ENCODE measurements around the gene LRMDA. TPM values are rescaled to one million over a fixed set of nuclear protein-coding genes. Genes with fewer than 3 reads are reported as not detected.

The LRMDA gene
- total and polyA plus RNA-seq, 4 donors, result 12.1 to 40.8 (median 21.6) TPM

- Histone ChIP-seq H3K4me3 (no peak overlapping the region), H3K27me3 (ENCODE audit: control insufficient read depth in 3 of 3, insufficient read depth in 3 of 3, low read length in 2 of 3) (no peaks in the 10 kb centered on the region), H3K27ac (ENCODE audit: low read depth in 1 of 2, low read length in 1 of 2) (no peak overlapping the region), H3K4me1 (ENCODE audit: control insufficient read depth in 5 of 5, insufficient read depth in 5 of 5, low read length in 5 of 5) (no peaks in the 10 kb centered on the region), H3K9ac (ENCODE audit: insufficient read depth in 1 of 2, low read length in 2 of 2) (no peak overlapping the region), H3K36me3 (ENCODE audit: control insufficient read depth in 4 of 4, insufficient read depth in 4 of 4, low read length in 4 of 4) (no peaks in the 10 kb centered on the region), H3K9me3 (ENCODE audit: control insufficient read depth in 4 of 4, insufficient read depth in 3 of 4, low read length in 3 of 4) (no peaks in the 10 kb centered on the region)
- no peak for DNase-seq
- TF ChIP-seq, protein P1, sequence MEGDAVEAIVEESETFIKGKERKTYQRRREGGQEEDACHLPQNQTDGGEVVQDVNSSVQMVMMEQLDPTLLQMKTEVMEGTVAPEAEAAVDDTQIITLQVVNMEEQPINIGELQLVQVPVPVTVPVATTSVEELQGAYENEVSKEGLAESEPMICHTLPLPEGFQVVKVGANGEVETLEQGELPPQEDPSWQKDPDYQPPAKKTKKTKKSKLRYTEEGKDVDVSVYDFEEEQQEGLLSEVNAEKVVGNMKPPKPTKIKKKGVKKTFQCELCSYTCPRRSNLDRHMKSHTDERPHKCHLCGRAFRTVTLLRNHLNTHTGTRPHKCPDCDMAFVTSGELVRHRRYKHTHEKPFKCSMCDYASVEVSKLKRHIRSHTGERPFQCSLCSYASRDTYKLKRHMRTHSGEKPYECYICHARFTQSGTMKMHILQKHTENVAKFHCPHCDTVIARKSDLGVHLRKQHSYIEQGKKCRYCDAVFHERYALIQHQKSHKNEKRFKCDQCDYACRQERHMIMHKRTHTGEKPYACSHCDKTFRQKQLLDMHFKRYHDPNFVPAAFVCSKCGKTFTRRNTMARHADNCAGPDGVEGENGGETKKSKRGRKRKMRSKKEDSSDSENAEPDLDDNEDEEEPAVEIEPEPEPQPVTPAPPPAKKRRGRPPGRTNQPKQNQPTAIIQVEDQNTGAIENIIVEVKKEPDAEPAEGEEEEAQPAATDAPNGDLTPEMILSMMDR (IDR thresholded peaks at IDR 0.05; ENCODE audit: control extremely low read depth, extremely low read depth), result no peak
- no peak for ATAC-seq (ENCODE audit: insufficient read depth, low FRiP score)
- 80 to 84% methylated on average over 6 of the region's 6 CpGs for WGBS, 2 donors
Observed at GRCh38 chr10:75860009-75860408, 428.6 kb downstream of the LRMDA start.

DNA sequence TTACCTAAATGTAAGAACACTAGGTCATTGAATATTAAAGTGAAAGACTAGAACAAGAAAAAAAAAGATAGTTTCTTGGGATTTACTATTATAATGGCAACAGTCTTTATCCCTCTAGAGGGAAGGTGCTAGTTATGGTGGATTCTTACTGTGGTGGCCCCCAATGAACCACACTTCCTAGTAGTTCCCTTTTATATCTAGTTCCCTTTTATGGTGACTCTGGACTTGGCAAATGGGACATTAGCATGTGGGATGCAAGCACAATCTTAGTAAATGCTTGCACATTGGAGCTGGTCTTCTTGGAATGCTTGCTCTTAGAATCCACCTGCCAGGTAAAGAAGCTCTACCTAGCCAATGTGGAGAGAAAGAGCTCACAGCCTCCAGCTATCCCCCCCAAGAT lies 430.2 kb downstream of the LRMDA start:
- Histone ChIP-seq H3K9me3 (ENCODE audit: control insufficient read depth in 4 of 4, insufficient read depth in 3 of 4, low read length in 3 of 4) (no peaks in the 10 kb centered on the region), H3K4me1 (ENCODE audit: control insufficient read depth in 5 of 5, insufficient read depth in 5 of 5, low read length in 5 of 5) (peaks cover 0 to under 1% (median 0%) of the 10 kb centered on the region in 5 donors), H3K9ac (ENCODE audit: insufficient read depth in 1 of 2, low read length in 2 of 2) (no peak overlapping the region), H3K27ac (ENCODE audit: low read depth in 1 of 2, low read length in 1 of 2) (no peak overlapping the region), H3K4me3 (no peak overlapping the region), H3K36me3 (ENCODE audit: control insufficient read depth in 4 of 4, insufficient read depth in 4 of 4, low read length in 4 of 4) (no peaks in the 10 kb centered on the region), H3K27me3 (ENCODE audit: control insufficient read depth in 3 of 3, insufficient read depth in 3 of 3, low read length in 2 of 3) (no peaks in the 10 kb centered on the region)
- ATAC-seq (ENCODE audit: insufficient read depth, low FRiP score) (no peak), DNase-seq (no peak)
- TF ChIP-seq, protein P1 (IDR thresholded peaks at IDR 0.05; ENCODE audit: control extremely low read depth, extremely low read depth), result no peak

DNA sequence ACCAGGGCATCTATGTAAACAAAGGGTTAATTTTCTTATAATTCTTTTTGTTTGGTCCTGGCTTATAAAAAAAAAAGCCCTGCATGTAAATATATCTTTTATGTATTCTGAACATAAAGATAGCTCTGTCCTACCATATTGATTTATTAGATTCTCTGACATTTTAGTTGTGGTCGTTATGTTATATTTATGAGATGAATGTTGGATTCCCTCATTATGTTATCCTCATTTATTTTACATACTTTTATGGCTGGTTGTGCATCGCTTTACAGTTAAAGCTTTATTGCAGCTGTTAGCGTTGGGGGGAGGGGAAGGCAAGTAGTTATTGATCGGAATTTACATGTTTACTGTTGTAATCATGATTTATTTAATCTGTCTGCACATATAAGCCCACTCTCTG lies 431.5 kb downstream of the LRMDA start:
- H3K9me3 ChIP-seq (ENCODE audit: control insufficient read depth in 4 of 4, insufficient read depth in 3 of 4, low read length in 3 of 4), result no peaks in the 10 kb centered on the region
- no peak for DNase-seq
- ATAC-seq (ENCODE audit: insufficient read depth, low FRiP score), result no peak
- H3K36me3 ChIP-seq (ENCODE audit: control insufficient read depth in 4 of 4, insufficient read depth in 4 of 4, low read length in 4 of 4), result no peaks in the 10 kb centered on the region
- no peak overlapping the region for H3K9ac ChIP-seq (ENCODE audit: insufficient read depth in 1 of 2, low read length in 2 of 2)
- TF ChIP-seq, protein P1 (IDR thresholded peaks at IDR 0.05; ENCODE audit: control extremely low read depth, extremely low read depth), result no peak
- 96 to 100% methylated on average over 4 of the region's 4 CpGs for WGBS, 2 donors
- no peak overlapping the region for H3K27ac ChIP-seq (ENCODE audit: low read depth in 1 of 2, low read length in 1 of 2)
- peaks cover 0 to 3% (median 0%) of the 10 kb centered on the region in 5 donors for H3K4me1 ChIP-seq (ENCODE audit: control insufficient read depth in 5 of 5, insufficient read depth in 5 of 5, low read length in 5 of 5)
- no peak overlapping the region for H3K4me3 ChIP-seq
- H3K27me3 ChIP-seq (ENCODE audit: control insufficient read depth in 3 of 3, insufficient read depth in 3 of 3, low read length in 2 of 3), result no peaks in the 10 kb centered on the region

- Histone ChIP-seq H3K27me3 (ENCODE audit: control insufficient read depth in 3 of 3, insufficient read depth in 3 of 3, low read length in 2 of 3) (no peaks in the 10 kb centered on the region), H3K4me3 (no peak overlapping the region), H3K27ac (ENCODE audit: low read depth in 1 of 2, low read length in 1 of 2) (no peak overlapping the region), H3K36me3 (ENCODE audit: control insufficient read depth in 4 of 4, insufficient read depth in 4 of 4, low read length in 4 of 4) (no peaks in the 10 kb centered on the region), H3K9me3 (ENCODE audit: control insufficient read depth in 4 of 4, insufficient read depth in 3 of 4, low read length in 3 of 4) (no peaks in the 10 kb centered on the region), H3K9ac (ENCODE audit: insufficient read depth in 1 of 2, low read length in 2 of 2) (no peak overlapping the region), H3K4me1 (ENCODE audit: control insufficient read depth in 5 of 5, insufficient read depth in 5 of 5, low read length in 5 of 5) (peaks cover 0 to 3% (median 0%) of the 10 kb centered on the region in 5 donors)
- TF ChIP-seq, protein P1 (IDR thresholded peaks at IDR 0.05; ENCODE audit: control extremely low read depth, extremely low read depth), result no peak
- no peak for DNase-seq
- no peak for ATAC-seq (ENCODE audit: insufficient read depth, low FRiP score)
Observed at GRCh38 chr10:75864717-75865116, 433.3 kb downstream of the LRMDA start.

Measured in lung (tissue), 12 donors.